Activated T-cell treated with anti-CD3 and anti-CD28 coated beads, Interleukin-2, amount 50 U/mL, for 72 hours (primary cell): ENCODE data around the gene SGTA. TPM values are rescaled to one million over a fixed set of nuclear protein-coding genes. Genes with fewer than 3 reads are reported as not detected.
A peak's percentile ranks its signal among the peaks of the same experiment; 100 is the strongest.
"Not testable (repeated sequence)": the region's sequence is repeated elsewhere in the genome, so short reads cannot be mapped to it uniquely, and the experiment has no call there.

Source experiments
- ATAC-seq, 2 donors: fragments of 150-1000 bp; cut with Tn5 transposase; replicated peaks in 1 of 2; 2 replicates each; pipeline ENCODE4 v1.10.0; 2021; ENCODE audit warnings: moderate library complexity in 2 of 2, mild to moderate bottlenecking in 1 of 2
- DNase-seq, 2 donors: peaks; one replicate each; pipeline ENCODE4 v3.0.0; 2021 to 2022; ENCODE audit warnings: mixed read lengths in 1 of 2
- H3K27ac Mint-ChIP-seq: one replicate; pipeline ENCODE4 v1.8.0; 2022; ENCODE audit warnings: mild to moderate bottlenecking, moderate library complexity, mixed read lengths
- H3K27me3 Mint-ChIP-seq: one replicate; pipeline ENCODE4 v1.8.0; 2022; ENCODE audit warnings: low read depth, mixed read lengths
- H3K36me3 Mint-ChIP-seq, 2 donors: one replicate each; pipeline ENCODE4 v1.8.0; 2022; ENCODE audit warnings: mixed read lengths in 2 of 2, mild to moderate bottlenecking in 1 of 2; ENCODE audit not compliant: insufficient read depth in 2 of 2
- H3K4me1 Mint-ChIP-seq: one replicate; pipeline ENCODE4 v1.8.0; 2022; ENCODE audit warnings: low read depth, mixed read lengths
- H3K4me3 Mint-ChIP-seq, 2 donors: one replicate each; pipeline ENCODE4 v1.8.0; 2022; ENCODE audit warnings: mild to moderate bottlenecking in 2 of 2, mixed read lengths in 2 of 2, moderate library complexity in 2 of 2
- H3K9me3 Mint-ChIP-seq, 2 donors: one replicate each; pipeline ENCODE4 v1.8.0; 2022; ENCODE audit warnings: mixed read lengths in 2 of 2
- total RNA-seq, 2 donors: library from RNA; stranded (reverse); gene quantifications; one replicate each; pipeline ENCODE4 v1.2.3, GENCODE V29; 2022

Gene SGTA, protein sequence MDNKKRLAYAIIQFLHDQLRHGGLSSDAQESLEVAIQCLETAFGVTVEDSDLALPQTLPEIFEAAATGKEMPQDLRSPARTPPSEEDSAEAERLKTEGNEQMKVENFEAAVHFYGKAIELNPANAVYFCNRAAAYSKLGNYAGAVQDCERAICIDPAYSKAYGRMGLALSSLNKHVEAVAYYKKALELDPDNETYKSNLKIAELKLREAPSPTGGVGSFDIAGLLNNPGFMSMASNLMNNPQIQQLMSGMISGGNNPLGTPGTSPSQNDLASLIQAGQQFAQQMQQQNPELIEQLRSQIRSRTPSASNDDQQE
- 10 to 100 TPM; 45.1 to 63.7 TPM for total RNA-seq

- peak; percentile 96 to 98 for DNase-seq
- peak within 1 kb of the TSS; percentile 79 to 97 for H3K4me3 Mint-ChIP-seq
- ATAC-seq, result peak; percentile 85
- no peaks in the 10 kb centered on the region for H3K27me3 Mint-ChIP-seq
- peak within 1 kb of the TSS; percentile 82 for H3K27ac Mint-ChIP-seq
- H3K9me3 Mint-ChIP-seq, result no peaks in the 10 kb centered on the region
- peaks cover 60% of the 10 kb centered on the region for H3K4me1 Mint-ChIP-seq
- no peaks in the 10 kb centered on the region for H3K36me3 Mint-ChIP-seq
Measured at GRCh38 chr19:2782936-2783780, at the start of gene SGTA. Gene SGTA (minus strand): TSS chr19:2783273. CDS start chr19:2769068, 14,205 bp downstream.

GRCh38 chr19:2827840-2828489 lies 44.9 kb upstream of the SGTA start:
- no peak overlapping the region for H3K4me3 Mint-ChIP-seq
- no peaks in the 10 kb centered on the region for H3K4me1 Mint-ChIP-seq
- DNase-seq, result no peak
- no peak for ATAC-seq
- H3K27ac Mint-ChIP-seq, result no peak overlapping the region
- H3K9me3 Mint-ChIP-seq, result peaks cover 9 to 15% of the 10 kb centered on the region in 2 donors
- H3K27me3 Mint-ChIP-seq, result no peaks in the 10 kb centered on the region
- H3K36me3 Mint-ChIP-seq, result peaks cover 20 to 28% of the 10 kb centered on the region in 2 donors

- DNase-seq (no peak), ATAC-seq (no peak)
- H3K36me3 Mint-ChIP-seq, result peaks cover 14 to 19% of the 10 kb centered on the region in 2 donors
- H3K4me1 Mint-ChIP-seq, result no peaks in the 10 kb centered on the region
- peaks cover 3 to 9% of the 10 kb centered on the region in 2 donors for H3K9me3 Mint-ChIP-seq
- H3K27me3 Mint-ChIP-seq, result no peaks in the 10 kb centered on the region
- no peak overlapping the region for H3K27ac Mint-ChIP-seq
- H3K4me3 Mint-ChIP-seq, result no peak overlapping the region
Measured at GRCh38 chr19:2827022-2827421, 43.9 kb upstream of the SGTA start.

DNA sequence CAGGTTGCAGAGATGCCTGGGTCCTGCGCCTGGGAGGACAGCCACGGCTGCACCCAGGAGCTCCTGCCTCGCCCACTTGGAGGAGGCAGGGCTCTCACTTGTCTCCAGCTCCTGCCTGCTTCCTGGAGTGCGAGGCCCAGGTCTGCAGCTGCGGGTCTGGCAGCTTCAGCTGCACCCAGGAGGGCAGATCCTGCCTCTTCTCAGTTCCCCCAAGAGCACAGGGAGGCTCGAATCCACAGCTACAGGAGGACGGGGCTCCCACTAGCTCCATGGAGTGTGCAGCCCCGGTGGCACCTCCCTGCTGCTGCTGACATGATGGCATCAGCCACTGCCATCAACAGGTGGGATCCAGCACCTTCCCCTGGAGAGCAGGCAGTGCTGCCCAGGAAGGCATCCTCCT lies 41.1 kb upstream of the SGTA start:
- no peak for ATAC-seq
- H3K9me3 Mint-ChIP-seq, result peaks cover 2 to 9% of the 10 kb centered on the region in 2 donors
- H3K4me3 Mint-ChIP-seq, result no peak overlapping the region
- peaks cover 9 to 11% of the 10 kb centered on the region in 2 donors for H3K36me3 Mint-ChIP-seq
- H3K27ac Mint-ChIP-seq, result no peak overlapping the region
- peaks cover 11% of the 10 kb centered on the region for H3K4me1 Mint-ChIP-seq
- DNase-seq, result no peak
- no peaks in the 10 kb centered on the region for H3K27me3 Mint-ChIP-seq

GRCh38 chr19:2823646-2824045 lies 40.6 kb upstream of the SGTA start:
- ATAC-seq, result no peak

DNA sequence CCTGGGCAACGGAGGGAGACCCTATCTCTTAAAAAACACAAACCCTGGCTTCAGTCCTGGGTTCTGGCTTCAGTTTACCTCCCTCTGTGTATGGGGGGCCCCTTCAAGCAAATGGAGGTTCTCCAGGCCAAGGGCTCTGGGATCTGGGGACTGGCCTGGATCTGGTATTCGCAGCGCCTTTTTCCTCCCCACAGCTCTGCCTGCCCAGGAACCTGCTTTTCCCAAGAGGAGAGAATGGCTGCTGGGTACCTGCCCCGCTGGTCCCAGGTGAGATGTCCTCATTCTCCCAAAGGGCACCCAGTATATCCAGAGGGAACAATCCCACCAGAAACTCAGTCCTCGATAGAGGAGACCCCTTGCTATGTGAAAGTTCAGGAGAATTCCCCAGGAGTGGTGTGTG lies 39.8 kb upstream of the SGTA start:
- Mint-ChIP-seq H3K4me3 (no peak overlapping the region), H3K36me3 (peaks cover 5 to 8% of the 10 kb centered on the region in 2 donors), H3K27me3 (no peaks in the 10 kb centered on the region), H3K9me3 (peaks cover 3 to 10% of the 10 kb centered on the region in 2 donors), H3K4me1 (peaks cover 15% of the 10 kb centered on the region), H3K27ac (no peak overlapping the region)
- ATAC-seq (no peak), DNase-seq (no peak)

More at GRCh38 chr19:2823646-2824045, 40.6 kb upstream of the SGTA start:
- Mint-ChIP-seq H3K27me3 (no peaks in the 10 kb centered on the region), H3K4me1 (peaks cover 13% of the 10 kb centered on the region), H3K9me3 (peaks cover 2 to 9% of the 10 kb centered on the region in 2 donors), H3K27ac (no peak overlapping the region), H3K36me3 (peaks cover 7 to 10% of the 10 kb centered on the region in 2 donors), H3K4me3 (no peak overlapping the region)
- no peak for DNase-seq

- H3K4me1 Mint-ChIP-seq, result peaks cover 20% of the 10 kb centered on the region
- peak overlapping the region; percentile 86 to 87 for H3K4me3 Mint-ChIP-seq
- H3K27me3 Mint-ChIP-seq, result no peaks in the 10 kb centered on the region
- peaks cover 0 to 2% of the 10 kb centered on the region in 2 donors for H3K36me3 Mint-ChIP-seq
- DNase-seq (no peak), ATAC-seq (peak; percentile 33 to 34)
- H3K9me3 Mint-ChIP-seq, result peaks cover 1 to 4% of the 10 kb centered on the region in 2 donors
- no peak overlapping the region for H3K27ac Mint-ChIP-seq
Measured at GRCh38 chr19:2820112-2820702, 37.1 kb upstream of the SGTA start.

GRCh38 chr19:2819540-2820111 lies 36.6 kb upstream of the SGTA start, which contains the start of gene ZNF554:
Gene ZNF554 (plus strand): TSS chr19:2819868. CDS start chr19:2820072, 204 bp downstream.
- peak within 1 kb of the TSS; percentile 86 to 87 for H3K4me3 Mint-ChIP-seq
- peaks cover 20% of the 10 kb centered on the region for H3K4me1 Mint-ChIP-seq
- peaks cover 0 to 2% of the 10 kb centered on the region in 2 donors for H3K36me3 Mint-ChIP-seq
- ATAC-seq, result peak; percentile 94 to 95
- DNase-seq, result peak; percentile 98 to 99
- peak within 1 kb of the TSS; percentile 57 for H3K27ac Mint-ChIP-seq
- peaks cover 1 to 4% of the 10 kb centered on the region in 2 donors for H3K9me3 Mint-ChIP-seq
- no peaks in the 10 kb centered on the region for H3K27me3 Mint-ChIP-seq

DNA sequence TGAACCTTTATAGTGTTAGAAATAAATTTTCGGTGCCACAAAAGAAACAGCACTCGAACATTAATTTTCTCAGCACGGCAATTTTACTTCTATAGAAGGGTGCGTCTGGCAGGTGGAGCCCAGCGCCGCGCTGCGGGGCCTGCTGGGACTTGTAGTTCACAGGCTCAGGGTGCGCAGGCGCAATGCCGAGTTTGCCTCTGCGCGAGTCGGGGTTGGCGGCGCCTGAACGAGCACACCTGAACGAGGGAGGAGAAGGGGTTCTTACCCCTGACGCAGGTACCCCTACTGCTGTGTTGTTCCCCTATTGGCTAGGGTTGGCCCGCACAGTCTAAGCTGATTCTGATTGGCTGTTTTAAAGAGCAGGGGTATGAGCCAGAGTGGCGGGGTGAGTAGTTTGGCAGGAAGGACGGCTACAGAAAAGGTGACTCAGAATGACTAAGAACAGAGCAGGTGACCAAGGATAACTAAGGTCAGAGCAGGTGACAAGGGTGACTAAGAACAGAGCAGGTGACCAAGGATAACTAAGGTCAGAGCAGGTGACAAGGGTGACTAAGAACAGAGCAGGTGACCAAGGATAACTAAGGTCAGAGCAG lies 34.3 kb upstream of the SGTA start:
- not testable (repeated sequence) for H3K27me3 Mint-ChIP-seq, H3K9me3 Mint-ChIP-seq, H3K4me3 Mint-ChIP-seq, ATAC-seq, H3K36me3 Mint-ChIP-seq
- peaks cover 20% of the 10 kb centered on the region for H3K4me1 Mint-ChIP-seq
- H3K27ac Mint-ChIP-seq, result peak overlapping the region; percentile 64
- peak; percentile 19 to 20 for DNase-seq

- ATAC-seq, result no peak
- H3K36me3 Mint-ChIP-seq, result peaks cover 0 to 2% of the 10 kb centered on the region in 2 donors
- peaks cover 1 to 4% of the 10 kb centered on the region in 2 donors for H3K9me3 Mint-ChIP-seq
- H3K4me1 Mint-ChIP-seq, result peaks cover 20% of the 10 kb centered on the region
- H3K4me3 Mint-ChIP-seq, result no peak overlapping the region
- no peak for DNase-seq
- no peak overlapping the region for H3K27ac Mint-ChIP-seq
- H3K27me3 Mint-ChIP-seq, result no peaks in the 10 kb centered on the region
Measured at GRCh38 chr19:2816641-2817040, 33.6 kb upstream of the SGTA start.

DNA sequence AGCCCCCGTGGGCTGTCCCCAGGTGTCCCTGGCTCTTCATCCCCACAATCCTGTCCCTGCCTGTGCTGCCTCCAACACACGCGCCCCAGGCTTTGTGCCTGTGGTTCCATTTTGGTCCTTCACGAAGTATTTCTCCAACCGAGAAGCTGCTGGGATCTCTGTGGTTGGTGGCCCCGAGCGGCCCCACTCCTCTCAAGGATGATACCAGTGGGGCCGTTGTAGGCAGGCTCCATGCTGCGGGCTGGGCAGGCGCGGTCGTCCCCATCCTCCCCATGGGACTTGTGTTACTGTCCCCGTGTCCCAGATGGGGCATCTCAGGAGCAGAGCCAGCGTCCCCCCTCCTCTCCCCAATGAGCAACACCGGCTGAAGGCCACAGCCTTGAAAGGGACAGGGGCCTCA lies 32.9 kb upstream of the SGTA start:
- H3K27ac Mint-ChIP-seq, result no peak overlapping the region
- peaks cover 17% of the 10 kb centered on the region for H3K4me1 Mint-ChIP-seq
- H3K27me3 Mint-ChIP-seq, result no peaks in the 10 kb centered on the region
- H3K9me3 Mint-ChIP-seq, result peaks cover 1 to 4% of the 10 kb centered on the region in 2 donors
- no peak overlapping the region for H3K4me3 Mint-ChIP-seq
- H3K36me3 Mint-ChIP-seq, result peaks cover 0 to 2% of the 10 kb centered on the region in 2 donors
- DNase-seq, result no peak
- ATAC-seq, result no peak

- Mint-ChIP-seq H3K4me3 (no peak overlapping the region), H3K27ac (no peak overlapping the region), H3K9me3 (peaks cover 1 to 4% of the 10 kb centered on the region in 2 donors), H3K27me3 (no peaks in the 10 kb centered on the region), H3K36me3 (peaks cover 0 to 2% of the 10 kb centered on the region in 2 donors), H3K4me1 (peaks cover 10% of the 10 kb centered on the region)
- DNase-seq (no peak), ATAC-seq (no peak)
Measured at GRCh38 chr19:2815191-2815614, 32.1 kb upstream of the SGTA start.
